GM15510 (cell line): Measurements from ENCODE around the gene TBC1D20.

Experiments used
- POLR2A ChIP-seq: IDR thresholded peaks from 3 replicates; pipeline ENCODE4 v1.6.1; 2011; ENCODE audit warnings: borderline replicate concordance; ENCODE audit not compliant: insufficient read length; ENCODE audit errors: extremely low read depth

TBC1D20 gene

DNA sequence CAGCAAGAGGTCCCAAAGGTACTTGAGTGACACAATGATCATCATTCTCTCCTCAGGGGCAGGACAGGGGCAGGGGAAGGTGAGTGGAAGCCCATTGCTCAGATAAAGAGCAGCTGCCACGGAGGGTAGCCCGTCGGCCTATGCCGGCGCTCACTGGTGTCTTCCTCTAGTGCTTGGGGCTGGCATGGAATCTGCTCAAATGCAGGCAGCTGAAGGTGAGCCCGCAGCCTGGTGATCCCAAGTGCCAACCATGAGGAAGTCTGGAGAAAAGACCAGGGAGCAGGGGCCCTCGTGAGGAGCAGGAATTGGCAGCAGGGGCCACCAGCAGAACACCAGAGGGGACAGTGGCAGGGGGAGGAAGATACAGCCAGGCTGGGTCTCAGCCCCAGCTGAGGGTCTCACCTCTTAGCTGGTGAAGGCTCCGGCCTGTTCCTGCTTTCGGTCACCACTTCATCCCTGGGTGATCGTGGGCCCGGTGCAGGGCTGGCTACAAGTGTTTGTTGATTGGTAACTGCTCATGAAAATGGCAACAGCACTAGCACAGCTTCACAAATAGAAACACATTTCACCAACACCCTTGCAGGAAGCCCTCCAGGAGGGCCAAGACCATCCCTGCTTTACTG is 29.5 kb downstream of the TBC1D20 start:
- TF ChIP-seq POLR2A: no peak

DNA sequence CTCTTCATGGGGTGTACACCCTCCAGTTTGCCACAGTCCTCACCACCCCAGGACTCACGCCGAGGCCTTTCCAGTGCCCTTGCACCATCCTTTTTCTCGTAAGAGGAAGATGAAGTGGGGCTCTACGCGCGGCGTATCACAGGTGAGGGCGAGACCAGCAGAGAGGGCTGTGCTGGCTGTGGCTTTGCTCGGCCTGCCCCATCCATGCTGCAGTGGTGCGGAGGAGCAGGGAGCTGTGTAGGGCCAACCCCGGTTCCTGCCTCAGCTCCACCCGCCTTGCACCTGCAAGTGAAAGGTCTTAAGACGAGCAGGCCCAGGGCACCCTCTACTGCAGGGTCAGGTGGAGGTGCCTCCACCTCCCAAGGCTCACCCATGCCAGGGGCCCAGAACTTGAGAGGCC is 30.1 kb downstream of the TBC1D20 start:
- TF ChIP-seq POLR2A: no peak

DNA sequence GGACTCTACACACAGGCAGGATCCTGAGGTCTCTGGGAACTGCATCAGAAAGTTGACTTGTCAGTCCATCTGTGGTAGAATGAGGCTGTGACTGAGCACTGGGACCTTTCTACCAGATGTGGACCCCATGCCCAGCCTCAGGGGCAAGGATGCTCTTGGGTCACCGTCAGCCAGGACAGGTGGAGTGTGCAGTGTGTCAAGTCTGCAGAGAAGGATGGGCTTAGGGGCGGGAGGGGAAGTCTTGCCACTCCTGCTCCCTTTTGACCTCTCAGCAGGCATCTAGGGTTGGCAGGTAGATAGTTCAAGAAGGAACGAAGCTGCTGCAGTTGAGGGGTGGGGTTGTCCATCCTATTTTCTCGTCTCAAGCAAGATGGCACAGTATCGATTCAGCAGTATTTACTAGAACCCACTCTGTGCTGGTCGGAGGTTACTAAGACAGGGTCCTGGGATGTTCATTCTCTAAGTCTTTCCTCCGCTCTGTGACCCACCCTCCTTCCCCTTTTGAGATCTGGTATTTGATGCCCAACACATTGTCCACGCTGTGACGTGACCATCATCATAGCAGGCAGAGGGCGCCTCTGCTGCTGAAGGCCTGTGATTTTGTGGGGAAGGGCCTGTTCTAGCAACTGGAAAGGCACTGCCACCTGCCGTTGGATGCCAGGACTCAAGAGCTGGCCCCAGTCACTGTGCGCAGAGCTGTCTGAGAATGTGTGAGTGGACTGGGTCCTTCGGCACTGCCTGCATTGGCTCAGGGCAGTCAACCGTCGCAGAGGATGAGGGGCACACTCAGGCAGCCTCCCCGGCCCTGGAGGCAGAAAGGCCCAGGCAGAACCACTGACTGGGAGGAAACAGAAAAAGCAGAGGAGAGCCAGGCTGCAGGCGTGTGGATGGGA is 31.1 kb downstream of the TBC1D20 start:
- no peak for TF ChIP-seq POLR2A

DNA sequence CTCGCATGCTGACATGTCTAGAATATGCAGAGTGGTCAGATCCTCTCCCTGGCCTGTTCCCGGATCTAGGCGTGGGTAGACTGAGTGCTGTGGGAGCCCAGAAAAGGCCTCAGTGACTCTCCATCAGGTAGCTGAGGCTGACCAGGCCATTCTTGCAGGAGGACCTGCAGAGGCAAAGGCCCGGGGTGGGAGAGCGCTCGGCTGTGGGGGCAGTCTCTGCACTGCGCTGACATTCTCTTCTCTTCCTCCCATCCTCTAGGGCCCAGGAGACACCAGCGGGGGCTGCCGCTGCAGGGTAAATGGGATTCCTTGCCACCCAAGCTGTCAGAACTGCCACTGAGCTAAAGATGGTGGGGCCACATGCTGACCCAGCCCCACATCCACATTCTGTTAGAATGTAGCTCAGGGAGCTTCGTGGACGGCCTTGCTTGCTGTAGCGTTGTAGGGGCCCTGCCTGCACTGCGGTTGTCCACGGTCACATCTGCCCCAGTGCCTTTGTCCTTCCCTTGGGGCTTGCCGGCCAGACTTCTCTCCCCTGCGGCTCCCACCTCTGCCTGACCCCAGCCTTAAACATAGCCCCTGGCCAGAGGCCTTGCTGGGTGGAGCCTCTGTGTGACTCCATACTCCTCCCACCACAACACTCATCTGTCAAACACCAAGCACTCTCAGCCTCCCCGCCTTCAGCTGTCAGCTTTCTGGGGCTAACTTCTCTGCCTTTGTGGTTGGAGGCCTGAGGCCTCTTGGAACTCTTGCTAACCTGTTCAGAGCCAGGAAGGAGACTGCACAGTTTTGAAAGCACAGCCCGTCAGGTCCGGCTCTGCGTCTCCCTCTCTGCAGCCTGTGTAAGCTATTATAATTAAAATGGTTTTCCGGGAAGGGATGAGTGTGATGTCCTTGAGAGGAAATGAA is 32.0 kb downstream of the TBC1D20 start:
- no peak for TF ChIP-seq POLR2A

DNA sequence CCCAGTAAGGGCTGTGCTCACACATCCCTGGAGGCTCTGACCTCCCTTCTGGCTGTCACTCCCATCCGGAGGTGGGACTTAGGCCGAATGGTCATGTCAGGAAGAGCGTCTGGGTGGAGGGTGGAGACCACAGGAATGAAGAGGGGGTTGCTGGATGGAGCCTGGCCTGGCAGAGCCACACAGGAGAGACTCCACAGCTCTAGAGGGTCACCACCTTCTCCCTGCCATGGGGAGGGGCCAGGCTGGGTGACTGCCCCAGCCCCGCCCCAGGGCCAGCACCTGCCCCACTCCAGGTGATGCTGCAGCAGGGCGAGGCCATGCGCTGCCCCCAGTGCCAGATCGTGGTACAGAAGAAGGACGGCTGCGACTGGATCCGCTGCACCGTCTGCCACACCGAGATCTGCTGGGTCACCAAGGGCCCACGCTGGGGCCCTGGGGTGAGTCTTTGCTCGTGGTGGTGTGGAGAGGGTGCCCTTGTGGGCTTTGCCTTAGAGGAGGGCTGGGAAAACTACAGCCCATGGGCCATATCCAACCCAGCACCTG is 33.6 kb downstream of the TBC1D20 start:
- TF ChIP-seq POLR2A: no peak

DNA sequence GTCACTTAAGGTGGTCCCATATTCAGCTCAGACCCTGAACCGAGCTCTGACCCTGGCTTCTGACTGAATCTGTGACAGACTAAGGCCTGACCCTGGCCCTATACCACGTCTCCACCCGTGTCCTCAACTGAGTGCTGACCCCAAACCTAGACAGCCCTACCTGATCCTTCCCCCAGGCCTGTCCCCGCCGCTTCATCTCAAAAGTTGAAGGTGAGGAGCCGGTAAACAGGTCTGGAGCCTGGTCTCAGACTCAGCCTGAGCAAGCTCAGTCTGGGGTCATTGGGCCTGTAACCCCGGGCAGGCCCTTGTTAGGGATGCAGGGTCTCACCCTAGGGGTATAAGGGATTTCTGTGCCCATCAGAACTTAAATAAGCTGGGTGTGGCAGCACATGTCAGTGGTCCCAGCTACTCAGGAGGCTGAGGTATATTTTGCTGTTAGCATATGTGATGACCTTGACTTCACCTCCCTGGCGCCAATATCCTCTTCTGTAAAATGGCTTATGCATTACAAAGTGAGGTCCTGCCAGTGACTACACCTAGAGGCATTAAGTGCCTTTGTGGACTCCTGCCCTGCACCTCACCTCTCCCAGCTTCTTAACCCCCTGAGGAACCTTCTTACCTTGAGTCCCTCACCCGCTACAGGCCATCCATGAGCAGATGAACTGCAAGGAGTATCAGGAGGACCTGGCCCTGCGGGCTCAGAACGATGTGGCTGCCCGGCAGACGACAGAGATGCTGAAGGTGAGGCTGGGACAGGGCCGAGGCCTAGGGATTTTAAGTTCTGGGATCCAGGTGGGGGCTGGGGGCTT is 34.3 kb downstream of the TBC1D20 start:
- TF ChIP-seq POLR2A: no peak

DNA sequence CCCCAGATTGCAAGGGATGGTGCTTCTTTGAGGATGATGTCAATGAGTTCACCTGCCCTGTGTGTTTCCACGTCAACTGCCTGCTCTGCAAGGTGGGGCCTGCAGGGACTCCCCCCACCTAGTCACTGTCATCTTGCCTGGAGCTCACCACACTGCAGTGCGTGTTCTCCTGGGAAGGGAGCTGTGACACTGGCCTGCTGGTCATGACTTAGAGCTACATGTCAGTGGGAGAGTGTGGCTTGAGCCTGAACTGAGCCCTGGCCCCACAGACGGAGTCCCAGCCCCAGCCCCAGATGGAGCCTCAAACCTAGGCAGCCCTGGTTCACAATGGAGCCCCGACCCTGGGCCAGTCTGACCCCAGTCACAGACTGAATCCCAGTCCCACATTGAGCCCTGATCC is 34.9 kb downstream of the TBC1D20 start:
- TF ChIP-seq POLR2A: no peak

DNA sequence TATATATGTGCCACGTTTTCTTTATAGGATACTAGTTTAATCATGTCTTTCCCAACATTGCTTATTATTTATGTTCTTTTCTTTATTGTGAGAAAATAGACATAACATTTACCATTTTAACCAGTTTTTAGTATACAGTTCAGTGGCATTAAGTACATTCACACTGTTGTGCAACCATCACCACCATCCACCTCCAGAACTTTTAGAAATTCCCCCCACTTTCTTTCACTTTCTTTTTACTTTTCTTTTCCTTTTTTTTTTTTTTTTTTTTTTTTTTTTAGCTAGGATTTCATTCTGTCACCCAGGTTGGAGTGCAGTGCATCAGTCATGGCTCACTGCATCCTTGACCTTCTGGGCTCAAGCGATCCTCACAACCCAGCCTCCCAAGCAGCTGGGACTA is 35.8 kb downstream of the TBC1D20 start:
- no peak for TF ChIP-seq POLR2A

DNA sequence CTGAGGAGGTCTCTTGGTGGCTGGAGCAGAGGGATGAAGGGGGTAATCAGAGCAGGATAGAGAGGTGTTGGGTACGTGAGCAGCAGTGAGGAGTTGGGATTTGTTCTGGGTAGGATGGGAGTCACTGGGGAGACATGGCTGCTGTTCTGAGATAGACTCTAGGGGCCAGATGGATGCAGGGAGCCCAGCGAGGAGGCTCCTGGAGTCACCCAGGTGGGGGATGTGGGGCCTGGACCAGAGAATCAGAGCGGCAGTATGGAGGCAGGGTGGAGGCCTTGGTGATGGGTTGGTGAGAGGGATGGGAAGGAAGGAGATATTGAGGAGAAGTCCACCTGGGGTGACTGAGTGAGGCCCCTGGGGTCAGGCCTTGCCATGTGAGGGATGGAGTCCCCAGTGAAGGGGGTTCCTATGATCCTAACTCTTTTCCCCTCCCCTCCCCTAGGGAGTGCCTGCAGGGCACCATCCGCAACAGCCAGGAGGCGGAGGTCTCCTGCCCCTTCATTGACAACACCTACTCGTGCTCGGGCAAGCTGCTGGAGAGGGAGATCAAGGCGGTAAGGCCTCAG is 40.6 kb downstream of the TBC1D20 start:
- TF ChIP-seq POLR2A: no peak

DNA sequence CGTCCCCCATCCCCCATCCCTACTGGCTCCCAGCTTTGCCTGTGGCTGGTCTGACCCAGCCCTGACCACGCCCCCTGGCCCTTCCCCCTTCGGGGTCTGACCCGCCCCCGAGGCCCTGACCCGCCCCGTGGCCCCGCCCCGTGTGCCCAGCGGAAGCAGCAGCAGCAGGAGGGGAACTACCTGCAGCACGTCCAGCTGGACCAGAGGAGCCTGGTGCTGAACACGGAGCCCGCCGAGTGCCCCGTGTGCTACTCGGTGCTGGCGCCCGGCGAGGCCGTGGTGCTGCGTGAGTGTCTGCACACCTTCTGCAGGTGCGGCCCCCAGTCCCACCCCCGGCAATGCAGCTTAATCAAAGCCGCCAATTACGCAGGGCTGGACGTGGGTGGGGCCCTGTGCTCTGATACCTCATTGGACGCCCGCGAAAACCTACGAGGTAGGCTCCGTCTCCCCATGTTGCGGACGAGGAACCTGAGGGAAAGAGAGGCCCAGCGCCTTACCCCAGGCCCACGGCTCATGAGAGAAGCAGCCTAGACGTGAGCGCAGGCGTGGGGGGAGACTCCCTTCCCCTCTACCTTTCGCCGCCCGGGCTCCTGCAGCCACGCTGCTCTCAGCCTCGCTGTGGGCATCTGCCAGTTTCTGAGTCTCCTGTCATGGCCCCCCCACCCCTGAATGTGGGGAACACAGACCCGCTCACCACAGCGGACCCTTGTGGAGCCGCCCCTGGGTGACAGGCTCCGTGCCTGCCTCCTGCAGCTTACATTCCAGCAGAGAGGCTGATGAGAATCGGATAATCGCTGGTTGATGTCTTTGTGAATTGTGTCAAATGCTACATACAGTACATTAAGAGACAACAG is 41.4 kb downstream of the TBC1D20 start:
- no peak for TF ChIP-seq POLR2A

DNA sequence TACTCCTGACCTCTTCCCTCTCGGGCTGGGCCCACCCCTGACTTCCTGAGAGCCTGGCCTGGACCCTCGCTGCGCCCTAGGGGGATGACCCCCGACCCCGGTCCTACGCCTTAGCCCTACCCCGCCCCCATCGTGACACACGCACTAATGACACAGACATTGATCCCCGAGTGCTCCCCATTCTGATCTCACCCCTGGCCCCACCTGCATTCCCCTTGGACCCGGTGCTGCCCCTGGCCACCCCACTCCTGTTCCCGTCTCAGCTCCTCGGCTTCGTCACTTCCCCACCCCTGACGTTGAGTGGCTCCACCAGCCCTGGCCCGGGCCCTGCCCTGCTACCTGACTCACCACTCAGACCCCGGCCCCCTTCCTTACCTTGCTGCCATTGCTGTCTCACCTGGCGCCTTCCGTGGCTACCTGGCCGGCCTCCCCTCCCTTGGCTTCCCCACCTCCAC is 42.1 kb downstream of the TBC1D20 start:
- TF ChIP-seq POLR2A: no peak

DNA sequence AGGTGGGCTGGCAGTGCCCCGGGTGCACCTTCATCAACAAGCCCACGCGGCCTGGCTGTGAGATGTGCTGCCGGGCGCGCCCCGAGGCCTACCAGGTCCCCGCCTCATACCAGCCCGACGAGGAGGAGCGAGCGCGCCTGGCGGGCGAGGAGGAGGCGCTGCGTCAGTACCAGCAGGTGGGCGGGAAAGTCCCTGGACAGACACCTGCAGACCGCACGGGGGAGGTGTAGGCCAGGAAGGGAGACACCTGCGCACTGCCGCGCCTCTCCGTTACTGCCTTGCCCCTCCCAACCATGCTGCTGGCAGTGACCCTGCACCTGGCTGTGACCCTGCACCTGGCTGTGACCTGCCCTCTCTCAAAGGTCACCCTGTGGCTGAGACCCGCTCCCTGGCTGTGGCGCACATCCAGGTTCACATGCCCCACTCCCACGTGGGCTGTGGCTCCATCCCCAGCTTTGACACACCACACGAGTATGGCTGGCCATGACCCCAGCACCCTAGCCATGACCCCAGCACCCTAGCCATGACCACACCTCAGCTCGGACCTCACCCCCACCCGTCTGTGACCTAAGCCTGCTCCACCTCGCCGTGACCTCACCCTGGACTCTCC is 42.7 kb downstream of the TBC1D20 start:
- no peak for TF ChIP-seq POLR2A
